NT2/D1 (cell line): ENCODE results near the gene RCAN2.

Experiments used
- SUZ12 ChIP-seq: IDR thresholded peaks from 2 replicates; pipeline ENCODE4 v1.6.1; 2011; ENCODE audit not compliant: insufficient read length, insufficient read depth; ENCODE audit errors: extremely low read depth
- YY1 ChIP-seq: IDR thresholded peaks from 2 replicates; pipeline ENCODE4 v1.6.1; 2011; ENCODE audit not compliant: insufficient read length, insufficient read depth
- ZNF274 ChIP-seq: IDR thresholded peaks from 2 replicates; pipeline ENCODE4 v1.6.1; 2011; ENCODE audit warnings: mild to moderate bottlenecking, low read depth, low read length

DNA sequence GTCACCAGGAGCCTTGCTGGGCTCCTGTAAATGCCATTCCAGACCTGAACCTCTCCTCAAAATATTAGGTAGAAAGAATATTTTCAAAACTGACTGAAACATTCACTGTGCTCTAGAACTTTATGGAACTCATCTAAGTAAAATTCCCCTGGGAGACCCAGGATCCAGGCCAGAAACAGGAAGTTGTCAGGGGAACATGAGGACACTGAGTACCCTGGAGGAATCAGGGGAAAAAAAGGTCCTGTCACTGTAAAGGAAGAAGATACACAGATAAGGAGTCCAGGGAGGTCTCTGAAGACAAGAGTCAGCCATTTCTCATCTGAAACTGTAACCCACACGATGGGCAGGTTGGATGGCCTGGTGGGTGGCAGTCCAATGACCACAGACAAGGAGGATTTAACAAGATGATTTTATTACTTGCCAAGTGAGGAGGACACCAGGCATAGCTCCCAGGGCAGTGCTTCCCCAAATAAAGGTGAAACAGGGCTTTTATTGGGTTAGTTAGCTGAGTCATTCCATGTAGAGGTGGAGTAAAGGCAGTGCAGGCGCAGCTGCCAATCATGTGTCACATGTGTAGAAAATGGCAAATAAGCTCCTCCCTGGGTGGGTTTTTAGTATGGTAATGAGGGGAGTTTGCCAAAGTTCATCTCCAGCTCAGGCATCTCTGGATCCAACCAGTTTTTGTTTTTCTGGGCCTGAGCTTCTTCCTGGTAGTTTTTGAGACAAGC lies 138.5 kb downstream of the RCAN2 start:
- TF ChIP-seq SUZ12: no peak
- no peak for TF ChIP-seq YY1
- TF ChIP-seq ZNF274: no peak
